K562 (cell line): ENCODE results near the gene SESN3.

Source experiments
- ATF7 ChIP-seq: fragments of 450-650 bp; IDR thresholded peaks from 2 replicates; pipeline ENCODE4 v1.7.1; 2014; ENCODE audit warnings: mild to moderate bottlenecking, moderate library complexity
- CTCF ChIP-seq, 3 experiments: IDR thresholded peaks in 2 of 3; conservative IDR thresholded peaks in 1 of 3; 2 replicates each; pipeline ENCODE4 v1.5.1; 2011 to 2012; ENCODE audit warnings: low read length in 3 of 3, mild to moderate bottlenecking in 3 of 3, control low read depth in 2 of 3, improper control_type of control experiment in 1 of 3, inconsistent platforms in 1 of 3, low read depth in 1 of 3, mixed read lengths in 1 of 3, moderate library complexity in 1 of 3; ENCODE audit not compliant: insufficient read depth in 2 of 3
- EP300 ChIP-seq: IDR thresholded peaks from 2 replicates; pipeline ENCODE4 v1.6.1; 2012; ENCODE audit warnings: low read length, improper control_type of control experiment
- KDM5B ChIP-seq: fragments of 200-600 bp; sonication (generic); IDR thresholded peaks from 2 replicates; pipeline ENCODE4 v1.6.1; 2012; ENCODE audit warnings: low read depth, mild to moderate bottlenecking, moderate library complexity, low read length, control low read depth, inconsistent platforms; ENCODE audit not compliant: insufficient replicate concordance
- MLX ChIP-seq, 2 experiments: fragments of 450-650 bp in 1 of 2; sonication (generic) in 1 of 2; formaldehyde crosslinking; conservative IDR thresholded peaks; 2 replicates each; pipeline versions ENCODE4 v1.4.0 to v1.8.1; 2020 to 2022; ENCODE audit warnings: mild to moderate bottlenecking in 1 of 2, missing genetic modification reagents in 1 of 2
- MYNN ChIP-seq, 2 experiments: sonication (generic); formaldehyde crosslinking in 1 of 2; IDR thresholded peaks; 2 replicates each; pipeline versions ENCODE4 v1.5.0 to v1.6.1; 2016 to 2020; ENCODE audit warnings: antibody characterized with exemption in 1 of 2, missing genetic modification reagents in 1 of 2
- POLR2A ChIP-seq: fragments of 450-650 bp; conservative IDR thresholded peaks from 2 replicates; pipeline ENCODE4 v1.6.1; 2016
- SAFB ChIP-seq: fragments of 200-400 bp; formaldehyde crosslinking; IDR thresholded peaks from 2 replicates; pipeline ENCODE4 v1.6.1; 2017; ENCODE audit warnings: low read depth, low read length, borderline replicate concordance
- TAF1 ChIP-seq: IDR thresholded peaks from 2 replicates; pipeline ENCODE4 v1.6.1; 2011; ENCODE audit warnings: mild to moderate bottlenecking, low read length, moderate library complexity; ENCODE audit not compliant: insufficient read depth, control insufficient read depth, severe bottlenecking; ENCODE audit errors: extremely low read depth
- THRA ChIP-seq: fragments of 450-650 bp; IDR thresholded peaks from 2 replicates; pipeline ENCODE4 v1.6.1; 2017; ENCODE audit warnings: mild to moderate bottlenecking, moderate library complexity
- ZKSCAN1 ChIP-seq: fragments of 150-350 bp; IDR thresholded peaks from 2 replicates; pipeline ENCODE4 v1.6.1; 2016; ENCODE audit warnings: low read depth, low read length
- ZNF253 ChIP-seq: fragments of 250-450 bp; sonication (Bioruptor Pico); conservative IDR thresholded peaks from 2 replicates; pipeline ENCODE4 v1.6.1; 2021; ENCODE audit warnings: mild to moderate bottlenecking

GRCh38 chr11:95157824-95158223 is 73.2 kb downstream of the SESN3 start:
- TF ChIP-seq CTCF (IDR thresholded peaks at IDR 0.05 in 2 of 3, conservative IDR thresholded peaks at IDR 0.05 in 1 of 3; ENCODE audit: insufficient read depth in 2 of 3, low read depth in 1 of 3, low read length in 3 of 3) (no peak), ZNF253 (CRISPR knock-in tag) (no peak), KDM5B (no peak), ATF7 (no peak), ZKSCAN1 (no peak), MYNN (IDR thresholded peaks at IDR 0.05) (no peak), MYNN (CRISPR knock-in tag; IDR thresholded peaks at IDR 0.05) (no peak), EP300 (no peak), THRA (no peak), SAFB (no peak), POLR2A (no peak), TAF1 (no peak), MLX (CRISPR knock-in tag; conservative IDR thresholded peaks at IDR 0.05) (no peak)
